Epidermal melanocyte (primary cell): ENCODE results near the gene EIF5AL1.
"Not testable (repeated sequence)": the region's sequence is repeated elsewhere in the genome, so short reads cannot be mapped to it uniquely, and the experiment has no call there.

Source experiments
- DNase-seq: peaks from one replicate; pipeline ENCODE4 v3.0.0; 2011; ENCODE audit warnings: low spot score; ENCODE audit not compliant: insufficient read length

Gene EIF5AL1

DNA sequence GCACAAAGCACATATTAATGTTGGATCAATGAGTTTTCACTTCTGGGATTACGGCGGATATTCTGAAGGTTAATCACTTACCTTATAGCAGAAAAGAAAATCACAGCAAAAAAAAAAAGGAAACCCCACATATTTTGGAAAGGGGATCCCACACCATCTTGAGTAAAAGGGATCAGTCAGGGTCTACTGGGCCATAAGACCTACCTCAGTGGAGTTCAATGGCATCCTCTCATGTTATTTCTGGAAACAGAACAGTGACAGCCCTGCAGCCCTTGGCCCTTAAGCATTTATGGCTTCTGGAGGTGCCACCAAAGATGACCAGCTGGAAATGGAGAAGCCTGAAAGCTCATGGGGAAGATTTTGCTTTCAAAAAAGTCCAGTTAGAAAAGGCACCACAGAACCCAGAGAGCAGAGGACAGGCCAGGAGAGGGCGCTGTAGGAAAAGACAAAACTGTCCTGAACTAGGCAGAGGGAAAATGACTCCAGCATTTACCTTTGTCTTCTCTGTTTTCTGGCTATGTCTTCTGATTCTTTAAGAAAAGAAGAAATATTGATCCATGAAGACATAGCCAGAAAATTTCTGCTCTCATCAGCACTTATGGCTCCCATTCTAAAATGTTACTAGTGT is 2.9 kb upstream of the EIF5AL1 start:
- DNase-seq: not testable (repeated sequence)

DNA sequence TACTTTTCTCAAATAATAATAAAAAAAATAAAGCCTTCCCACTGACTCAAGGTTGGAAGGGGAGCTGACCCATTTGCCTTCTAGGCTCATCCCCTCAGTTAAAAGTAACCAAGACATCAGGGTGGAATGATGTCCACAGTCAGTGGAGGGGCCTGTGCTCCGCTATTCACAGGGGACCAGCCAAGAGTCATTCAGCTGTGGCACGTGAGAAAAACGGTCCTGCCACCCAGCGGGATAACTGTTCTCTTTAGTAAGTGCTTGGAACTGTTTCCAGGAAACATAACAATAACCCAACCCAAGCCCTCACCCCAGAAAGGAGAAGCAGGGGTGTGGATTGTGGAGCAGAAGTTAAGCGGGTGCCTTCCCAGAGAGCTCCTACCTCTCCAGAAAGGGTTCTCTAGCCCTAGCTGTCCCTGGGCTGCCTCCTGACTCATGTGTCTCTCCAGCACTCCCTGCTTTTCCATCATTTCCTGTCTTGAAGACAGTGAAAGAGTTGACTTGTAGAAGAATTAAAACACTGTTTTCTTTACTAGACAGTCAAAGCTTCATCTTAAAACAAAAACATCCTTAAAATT is 2.3 kb upstream of the EIF5AL1 start:
- not testable (repeated sequence) for DNase-seq

DNA sequence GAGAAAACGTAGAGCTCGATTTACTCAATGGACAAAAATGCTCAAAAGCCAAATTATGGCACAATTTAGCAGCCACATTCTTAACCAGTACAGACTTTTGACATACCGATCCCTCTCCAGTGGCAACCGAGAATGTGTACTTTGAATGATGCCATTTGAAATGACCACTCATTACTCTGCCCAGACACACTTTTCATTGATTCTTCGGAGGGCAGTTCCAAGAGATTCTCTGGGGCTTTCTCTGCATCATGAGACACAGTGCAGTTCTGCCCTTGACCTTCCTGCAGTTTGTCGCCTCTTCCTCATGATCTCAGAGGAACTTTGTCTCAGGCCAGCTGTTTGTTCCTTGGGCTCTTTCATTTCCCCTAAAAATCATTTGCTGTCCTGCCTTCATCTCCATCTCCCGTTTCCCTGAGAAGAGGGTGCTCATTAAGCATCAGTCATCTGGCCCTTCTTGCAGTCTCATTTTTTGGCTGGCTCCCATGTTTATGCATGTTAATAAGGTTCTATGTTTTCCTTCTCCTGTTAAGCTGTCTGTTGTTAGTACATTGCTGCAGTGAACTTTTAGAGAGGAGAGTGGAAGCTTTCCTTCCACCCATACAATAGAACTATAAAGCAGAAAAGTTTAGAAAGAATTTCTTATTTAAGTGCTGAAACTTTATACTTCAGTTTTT is 4.3 kb downstream of the EIF5AL1 start:
- DNase-seq: not testable (repeated sequence)

DNA sequence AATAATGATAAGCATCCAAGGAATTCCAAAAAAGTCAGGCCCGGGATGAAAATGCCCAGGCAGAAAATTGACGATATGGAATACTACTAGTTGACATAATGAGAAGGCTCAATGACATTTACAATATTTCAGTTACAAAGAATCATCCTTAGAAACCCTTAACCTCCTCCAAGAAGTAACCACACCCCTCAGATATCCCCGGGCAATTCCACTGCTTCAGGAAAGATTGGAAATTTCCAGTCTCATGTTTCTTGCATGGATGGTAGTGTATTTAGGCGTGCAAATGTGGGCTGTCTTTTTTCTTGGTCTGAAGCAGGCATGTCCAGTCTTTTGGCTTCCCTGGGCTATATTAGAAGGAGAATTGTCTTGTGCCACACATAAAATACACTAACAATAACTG is 5.2 kb downstream of the EIF5AL1 start:
- not testable (repeated sequence) for DNase-seq

DNA sequence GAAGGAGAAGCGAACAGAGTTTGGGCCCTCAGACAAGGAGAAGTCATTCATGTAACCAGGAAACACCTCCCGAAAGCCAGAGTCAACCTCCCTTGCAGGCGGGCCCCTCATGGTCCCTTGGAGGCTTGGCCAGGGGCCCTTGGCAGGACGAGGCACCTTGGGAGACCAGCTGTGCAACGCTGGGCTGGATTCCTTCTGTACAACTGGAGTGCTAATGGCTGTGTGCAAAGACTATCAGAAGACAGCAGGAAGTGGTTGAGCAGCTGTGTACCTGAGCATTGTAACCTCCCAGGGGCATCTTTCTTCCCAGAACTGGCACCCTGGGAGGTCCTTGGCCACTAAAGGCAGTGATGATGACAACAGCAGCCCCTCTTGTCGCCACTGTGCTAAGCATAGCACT is 9.4 kb downstream of the EIF5AL1 start:
- DNase-seq: not testable (repeated sequence)

DNA sequence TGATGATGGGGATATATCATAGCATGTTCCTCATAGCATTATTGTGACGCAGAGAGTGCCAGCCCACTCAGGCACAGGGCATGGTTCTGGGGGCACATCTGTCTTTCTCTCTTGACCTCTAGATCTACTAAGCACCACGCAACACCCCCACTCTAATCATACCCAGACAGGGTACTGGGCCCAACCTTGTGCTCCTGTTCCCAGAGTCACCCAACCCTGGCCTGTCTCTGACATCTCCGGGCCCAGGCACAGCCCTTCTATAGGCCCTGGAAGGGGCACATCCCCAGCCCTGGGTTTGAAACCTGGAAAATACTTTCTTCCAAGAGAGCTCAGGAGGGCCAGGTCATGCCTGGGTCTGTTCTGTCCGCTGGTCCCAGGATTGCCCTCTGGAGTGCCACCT is 10.1 kb downstream of the EIF5AL1 start:
- not testable (repeated sequence) for DNase-seq

DNA sequence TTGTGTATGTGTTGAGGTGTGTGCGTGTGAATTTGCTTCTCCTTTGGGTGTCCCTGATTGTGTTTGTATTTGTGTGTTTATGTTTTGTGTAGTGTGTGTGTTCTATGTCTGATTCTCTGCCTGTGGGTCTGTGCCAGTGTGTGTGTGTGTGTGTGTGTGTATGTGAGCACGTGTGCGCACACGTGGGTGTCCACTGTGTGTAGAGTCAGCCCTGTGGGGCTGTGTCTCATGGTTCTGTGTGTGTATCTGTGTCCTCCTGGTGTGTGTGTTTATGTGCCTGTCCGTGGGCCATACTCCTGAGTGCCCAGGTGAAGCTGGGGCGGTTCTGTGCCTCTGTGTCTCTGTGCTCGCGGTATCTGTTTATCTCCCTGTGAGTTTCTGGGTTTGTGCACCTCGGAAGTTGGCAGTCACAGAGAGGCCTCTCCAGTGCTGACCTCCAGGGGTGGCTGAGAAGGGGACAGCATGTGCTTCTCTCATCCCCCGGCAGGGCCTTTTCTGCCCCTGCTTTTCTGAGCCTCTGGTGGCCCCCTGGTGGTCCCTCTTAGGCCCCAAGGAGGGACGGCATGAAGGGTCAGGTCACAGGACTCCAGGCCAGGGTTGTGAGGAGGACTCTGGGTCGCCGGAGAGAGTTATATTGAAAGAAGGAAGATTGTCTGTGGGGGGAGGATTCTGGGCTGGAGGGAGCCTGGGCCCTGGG is 11.0 kb downstream of the EIF5AL1 start:
- DNase-seq: not testable (repeated sequence)

DNA sequence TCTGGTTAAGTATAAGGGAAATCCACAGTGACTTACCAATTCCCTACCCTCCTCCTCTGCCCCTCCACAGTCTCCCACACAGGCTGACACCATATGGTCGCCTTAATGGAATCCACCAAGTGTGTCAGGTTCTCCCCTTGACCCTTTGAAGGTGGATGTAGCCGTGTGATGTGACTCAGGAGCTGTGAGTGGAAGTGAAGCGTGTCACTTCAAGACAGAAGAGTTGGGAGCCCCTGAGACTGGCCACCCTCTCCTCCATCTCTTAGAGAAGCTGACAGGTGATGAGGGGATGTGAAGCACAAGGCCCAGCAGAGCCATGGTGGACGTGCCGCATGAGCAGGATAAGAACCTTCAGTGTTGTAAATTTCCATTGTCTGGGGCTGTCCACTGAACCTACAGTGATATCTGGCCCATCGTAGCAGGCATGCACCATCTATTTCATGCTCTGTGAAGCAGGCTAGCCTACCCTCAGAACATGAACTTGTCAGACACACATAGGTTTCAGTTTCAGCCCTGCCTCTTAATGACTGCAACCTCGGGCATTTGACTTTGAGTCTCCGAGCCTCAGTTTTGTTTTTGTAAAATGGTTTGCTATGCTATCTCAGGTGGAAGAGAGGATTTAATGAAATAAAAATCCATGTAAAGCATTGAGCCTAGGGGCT is 12.8 kb downstream of the EIF5AL1 start:
- DNase-seq: not testable (repeated sequence)

DNA sequence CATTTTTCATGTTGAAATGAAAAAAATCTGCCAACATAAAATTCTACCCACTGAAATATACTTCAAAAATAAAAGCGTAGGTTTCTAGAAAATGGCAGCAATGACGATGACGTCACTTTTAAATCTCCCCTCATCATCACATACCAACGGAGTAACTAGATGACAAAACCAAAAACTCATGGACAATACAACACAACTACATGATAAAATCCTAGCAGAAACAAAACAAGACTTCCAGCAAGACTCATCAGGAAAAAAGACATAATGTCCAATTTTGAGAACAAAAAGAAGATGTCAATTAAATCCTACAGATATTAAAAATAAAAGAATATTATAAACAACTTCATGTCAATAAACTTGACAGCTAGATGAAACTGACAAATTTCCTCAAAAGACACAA is 15.9 kb downstream of the EIF5AL1 start:
- not testable (repeated sequence) for DNase-seq

DNA sequence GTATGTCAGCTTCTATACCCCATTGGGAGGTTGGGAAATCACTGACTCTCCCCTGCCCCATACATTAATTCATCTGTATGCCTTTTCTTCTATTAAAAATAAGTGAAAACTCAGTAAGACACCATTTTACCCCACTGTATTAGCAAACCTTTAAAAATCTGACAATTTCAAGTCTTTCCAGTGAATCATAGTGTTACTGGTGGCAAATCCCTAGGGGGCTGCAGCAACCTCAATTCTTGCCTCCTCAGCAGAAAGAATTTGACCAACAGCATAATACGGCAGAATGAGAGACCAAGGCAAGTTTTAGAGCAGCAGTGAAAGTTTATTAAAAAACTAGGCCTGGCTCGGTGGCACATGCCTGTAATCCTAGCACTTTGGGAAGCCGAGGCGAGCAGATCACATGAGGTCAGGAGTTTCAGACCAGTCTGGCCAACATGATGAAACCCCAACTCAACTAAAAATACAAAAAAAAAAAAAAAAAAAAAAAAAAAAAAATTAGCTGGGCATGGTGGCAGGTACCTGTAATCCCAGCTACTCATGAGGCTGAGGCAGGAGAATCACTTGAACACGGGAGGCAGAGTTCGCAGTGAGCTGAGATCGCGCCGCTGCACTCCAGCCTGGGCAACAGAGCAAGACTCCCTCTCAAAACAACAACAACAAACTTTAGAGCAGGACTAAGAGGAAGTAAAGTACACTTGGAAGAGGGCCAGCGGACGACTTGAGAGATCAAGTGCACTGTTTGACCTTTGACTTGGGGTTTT is 21.0 kb downstream of the EIF5AL1 start:
- DNase-seq: not testable (repeated sequence)

DNA sequence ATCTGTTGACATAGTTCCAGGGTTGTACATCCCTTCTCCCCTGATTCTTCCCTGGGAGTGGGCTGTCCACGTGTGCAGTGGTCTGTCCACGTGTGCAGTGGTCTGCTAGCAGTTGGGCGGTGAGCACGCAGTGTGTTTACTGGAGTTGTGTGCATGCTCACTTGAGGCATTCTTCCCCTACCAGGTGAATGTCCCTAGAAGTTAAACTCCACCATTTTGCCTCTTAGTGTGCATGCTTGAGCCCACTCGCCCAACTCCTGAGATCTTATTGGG is 21.5 kb downstream of the EIF5AL1 start:
- DNase-seq: not testable (repeated sequence)

DNA sequence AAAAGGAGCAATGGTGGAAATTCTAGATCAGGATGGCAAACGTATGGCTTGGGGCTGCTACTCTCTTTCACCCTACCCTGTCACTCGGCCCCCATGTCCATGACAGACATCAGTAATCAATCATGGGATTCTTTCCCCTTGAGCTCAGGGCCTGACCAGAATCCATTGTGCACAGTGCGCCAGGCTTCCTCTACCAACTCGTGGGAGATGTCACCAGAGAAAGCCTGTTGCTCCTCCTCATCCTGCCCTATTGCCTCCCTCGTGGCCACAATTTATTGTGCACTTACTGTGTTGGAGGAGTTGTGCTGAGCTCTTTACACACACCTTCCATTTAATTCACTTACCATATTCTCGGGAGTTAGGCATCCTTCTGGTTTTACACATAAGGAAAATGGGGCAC is 26.0 kb downstream of the EIF5AL1 start:
- DNase-seq: not testable (repeated sequence)

DNA sequence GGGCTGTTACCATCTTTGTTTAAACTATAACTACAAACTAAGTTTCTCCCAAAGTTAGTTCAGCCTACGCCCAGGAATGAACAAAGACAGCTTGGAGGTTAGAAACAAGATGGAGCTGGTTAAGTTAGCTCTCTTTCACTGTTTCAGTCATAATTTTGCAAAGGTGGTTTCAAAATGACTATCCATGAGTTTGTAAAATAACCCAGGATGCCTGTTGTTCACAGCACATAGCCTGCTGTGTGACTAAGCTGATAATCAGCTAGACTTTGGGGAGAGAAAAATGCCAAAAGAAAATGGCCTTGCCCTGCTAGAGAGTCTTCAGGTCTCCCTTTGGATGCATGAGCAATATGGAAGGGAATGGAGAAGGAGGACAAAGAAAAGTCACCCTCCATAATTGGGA is 28.6 kb downstream of the EIF5AL1 start:
- DNase-seq: not testable (repeated sequence)

DNA sequence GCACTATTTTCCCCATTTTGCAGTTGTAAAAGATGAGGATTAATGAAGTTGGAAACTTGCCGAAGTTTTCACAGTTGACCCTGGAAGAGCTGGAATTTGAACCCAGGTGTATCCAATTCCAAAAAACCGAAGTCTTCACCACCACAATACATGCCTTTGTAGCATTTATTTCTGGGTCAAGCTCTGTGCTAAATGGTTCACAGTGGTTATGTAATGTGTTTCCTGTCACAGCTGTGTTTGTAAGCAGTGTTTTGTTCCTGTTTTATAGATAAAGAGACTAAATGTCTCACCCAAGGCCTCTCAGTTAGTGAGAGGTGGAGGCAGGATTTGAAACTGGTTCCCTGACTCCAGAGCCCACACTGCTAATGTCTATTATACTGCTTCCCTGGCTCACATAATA is 30.3 kb downstream of the EIF5AL1 start:
- no peak for DNase-seq

DNA sequence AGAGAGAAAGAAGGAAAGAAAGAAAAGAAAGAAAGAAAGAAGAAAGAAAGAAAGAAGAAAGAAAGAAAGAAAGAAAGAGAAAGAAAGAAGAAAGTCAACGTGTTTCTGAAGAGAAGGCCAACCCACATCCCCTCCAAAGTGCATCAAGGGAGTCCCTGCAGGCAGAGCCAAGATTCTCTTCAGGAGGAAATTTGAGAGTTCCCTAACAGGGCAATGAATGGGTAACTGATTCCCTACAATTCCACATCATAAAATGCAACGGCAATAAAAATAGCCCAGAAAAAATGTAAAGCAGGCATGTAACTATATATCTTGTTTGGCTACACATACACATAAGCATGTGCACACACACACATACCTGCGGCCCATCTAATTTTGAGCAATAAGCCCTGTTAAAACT is 32.1 kb downstream of the EIF5AL1 start:
- not testable (repeated sequence) for DNase-seq

DNA sequence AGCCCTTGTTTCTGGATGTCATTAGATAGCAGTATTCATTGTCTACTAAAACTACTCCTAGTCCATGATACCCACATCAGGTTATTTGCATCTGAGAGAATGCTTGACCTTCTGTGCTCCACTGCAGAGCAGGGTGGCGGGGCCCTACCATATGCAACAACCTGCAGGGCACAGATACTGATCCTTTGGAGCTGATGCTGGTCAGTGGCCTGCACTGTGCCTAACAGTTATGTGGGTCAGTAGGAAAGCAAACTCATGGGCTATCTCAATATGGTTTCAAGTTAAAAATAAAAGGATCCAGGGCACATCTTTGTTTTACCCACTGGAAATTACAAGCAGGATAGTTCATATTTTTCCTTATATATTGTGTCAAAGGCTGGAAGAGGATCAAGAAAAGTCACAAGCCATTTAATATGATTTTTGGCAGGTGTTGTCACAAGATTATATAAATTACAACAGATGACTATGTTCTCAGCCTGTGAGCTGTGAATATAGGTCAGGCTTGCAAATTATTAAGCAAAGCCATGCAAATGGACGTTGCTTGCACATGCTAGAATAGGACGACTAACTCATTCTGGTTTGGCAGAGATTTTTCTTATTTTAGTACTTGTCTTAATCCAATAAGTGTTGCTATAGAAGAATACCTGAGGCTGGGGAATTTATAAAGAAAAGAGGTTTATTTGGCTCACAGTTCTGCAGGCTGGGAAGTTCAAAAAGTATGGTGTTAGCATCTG is 32.8 kb downstream of the EIF5AL1 start:
- DNase-seq: not testable (repeated sequence)

DNA sequence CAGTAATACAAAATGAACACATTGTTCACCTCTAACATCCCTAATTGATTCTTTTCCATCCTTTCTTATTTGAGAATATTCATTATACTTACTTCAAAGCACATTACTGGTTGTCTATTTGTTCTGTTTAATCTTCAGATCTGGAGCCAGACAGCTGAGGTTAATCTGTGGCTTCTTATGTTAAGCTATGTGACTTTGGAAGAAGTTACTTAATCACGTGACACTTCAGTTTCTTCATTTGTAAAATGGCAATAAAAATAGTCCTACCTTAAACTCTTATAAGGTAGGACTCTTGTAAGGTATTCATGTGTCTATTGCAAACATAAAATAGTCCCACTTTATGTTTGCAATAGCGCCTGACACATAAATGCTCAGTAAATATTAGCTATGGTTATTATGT is 34.8 kb downstream of the EIF5AL1 start:
- not testable (repeated sequence) for DNase-seq

DNA sequence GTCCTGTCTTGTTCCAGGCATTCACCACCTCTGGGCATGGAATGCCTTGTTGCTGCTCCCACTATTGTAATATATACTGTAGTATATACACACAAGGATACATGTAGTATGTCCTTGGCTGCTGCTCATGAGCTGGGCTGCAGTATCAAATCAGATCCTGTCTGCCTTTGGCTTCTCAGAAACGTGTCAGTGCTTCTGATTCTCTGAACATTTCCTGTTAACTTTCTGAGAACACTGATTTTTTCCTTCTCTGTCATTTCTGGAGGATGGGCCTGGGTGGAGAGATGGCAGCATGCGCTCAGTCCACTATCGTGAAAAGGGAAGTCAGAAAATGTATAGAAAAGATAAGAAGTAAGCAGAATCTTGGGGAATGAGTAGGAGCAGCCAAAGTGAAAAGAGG is 35.6 kb downstream of the EIF5AL1 start:
- DNase-seq: no peak

DNA sequence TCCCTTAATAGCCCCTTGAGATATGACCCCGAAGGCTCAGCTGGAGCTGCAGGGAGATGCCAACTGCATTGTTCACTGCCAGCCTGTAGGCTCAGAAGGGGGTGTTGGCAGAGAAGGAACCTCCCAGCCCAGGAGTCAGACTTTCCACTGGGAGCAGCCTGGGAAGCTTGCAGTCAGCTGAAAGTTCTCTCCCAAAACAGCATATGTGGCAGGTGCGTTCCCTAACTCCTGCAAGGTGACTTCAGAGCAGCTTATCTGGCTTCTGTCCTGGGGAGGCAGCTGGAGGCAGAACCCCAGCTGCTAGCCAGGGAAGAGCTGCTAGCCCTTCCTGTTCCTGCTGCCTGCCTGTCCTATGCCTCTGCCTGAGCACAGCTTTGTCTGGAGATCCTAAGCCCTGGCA is 39.8 kb downstream of the EIF5AL1 start:
- no peak for DNase-seq
